ENCODE results near the gene SLC4A1AP. TPM values are rescaled to one million over a fixed set of nuclear protein-coding genes. Genes with fewer than 3 reads are reported as not detected.

Gene SLC4A1AP
- total RNA-seq, 4 donors from 2014 or later: 15.6 to 25.0 (median 22.1) TPM

GRCh38 chr2:27702302-27702701 is 38.6 kb downstream of the SLC4A1AP start:
- peak in 1 of 2 donors; percentile 6 for DNase-seq (ENCODE audit: low spot score in 2 of 2)
- 95 to 100% methylated on average over 1 of the region's 1 CpG for WGBS, 2 donors
- H3K4me3 ChIP-seq (ENCODE audit: low read depth, poor library complexity, severe bottlenecking): no peak overlapping the region
- intact Hi-C loops (cut with DNase I; ENCODE audit: low total_unique reads): no loop called here
- TF ChIP-seq, protein P1, sequence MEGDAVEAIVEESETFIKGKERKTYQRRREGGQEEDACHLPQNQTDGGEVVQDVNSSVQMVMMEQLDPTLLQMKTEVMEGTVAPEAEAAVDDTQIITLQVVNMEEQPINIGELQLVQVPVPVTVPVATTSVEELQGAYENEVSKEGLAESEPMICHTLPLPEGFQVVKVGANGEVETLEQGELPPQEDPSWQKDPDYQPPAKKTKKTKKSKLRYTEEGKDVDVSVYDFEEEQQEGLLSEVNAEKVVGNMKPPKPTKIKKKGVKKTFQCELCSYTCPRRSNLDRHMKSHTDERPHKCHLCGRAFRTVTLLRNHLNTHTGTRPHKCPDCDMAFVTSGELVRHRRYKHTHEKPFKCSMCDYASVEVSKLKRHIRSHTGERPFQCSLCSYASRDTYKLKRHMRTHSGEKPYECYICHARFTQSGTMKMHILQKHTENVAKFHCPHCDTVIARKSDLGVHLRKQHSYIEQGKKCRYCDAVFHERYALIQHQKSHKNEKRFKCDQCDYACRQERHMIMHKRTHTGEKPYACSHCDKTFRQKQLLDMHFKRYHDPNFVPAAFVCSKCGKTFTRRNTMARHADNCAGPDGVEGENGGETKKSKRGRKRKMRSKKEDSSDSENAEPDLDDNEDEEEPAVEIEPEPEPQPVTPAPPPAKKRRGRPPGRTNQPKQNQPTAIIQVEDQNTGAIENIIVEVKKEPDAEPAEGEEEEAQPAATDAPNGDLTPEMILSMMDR (IDR thresholded peaks at IDR 0.05): no peak
- no peak for TF ChIP-seq POLR2A (IDR thresholded peaks at IDR 0.05)

GRCh38 chr2:27703638-27704341 is 40.1 kb downstream of the SLC4A1AP start:
- intact Hi-C loops (cut with DNase I; ENCODE audit: low total_unique reads): no loop called here
- H3K4me3 ChIP-seq (ENCODE audit: low read depth, poor library complexity, severe bottlenecking): no peak overlapping the region
- DNase-seq (ENCODE audit: low spot score in 2 of 2): peak; percentile 85 to 97
- WGBS, 2 donors: 19 to 28% methylated on average over 9 of the region's 9 CpGs
- TF ChIP-seq, protein P1 (IDR thresholded peaks at IDR 0.05): peak in 2 of 3 donors; percentile 10 to 77
- no peak for TF ChIP-seq POLR2A (IDR thresholded peaks at IDR 0.05)

DNA sequence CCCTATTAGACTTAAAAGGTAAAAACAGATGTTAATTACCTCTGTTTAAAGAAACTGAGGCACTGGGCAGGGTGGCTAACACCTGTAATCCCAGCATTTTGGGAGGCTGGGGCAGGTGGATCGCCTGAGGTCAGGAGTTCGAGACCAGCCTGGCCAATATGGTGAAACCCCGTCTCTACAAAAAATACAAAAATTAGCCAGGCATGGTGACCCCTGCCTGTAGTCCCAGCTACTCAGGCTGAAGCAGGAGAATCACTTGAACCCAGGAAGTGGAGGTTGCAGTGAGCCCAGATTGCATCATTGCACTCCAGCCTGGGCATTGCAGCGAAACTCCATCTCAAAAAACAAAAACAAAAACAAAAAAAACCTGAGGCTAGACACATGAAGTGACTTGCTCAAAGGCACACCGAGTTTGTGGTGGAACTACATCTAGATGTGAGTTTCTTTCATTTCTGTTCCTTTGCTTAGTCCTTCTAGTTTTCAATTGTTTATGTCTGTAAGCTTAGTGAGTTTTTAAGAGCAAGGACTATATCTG is 40.7 kb downstream of the SLC4A1AP start:
- no peak overlapping the region for H3K4me3 ChIP-seq (ENCODE audit: low read depth, poor library complexity, severe bottlenecking)
- TF ChIP-seq, protein P1 (IDR thresholded peaks at IDR 0.05): no peak
- no peak for TF ChIP-seq POLR2A (IDR thresholded peaks at IDR 0.05)
- 81 to 85% methylated on average over 5 of the region's 5 CpGs for WGBS, 2 donors
- intact Hi-C loops (cut with DNase I; ENCODE audit: low total_unique reads): no loop called here
- peak in 1 of 2 donors; percentile 57 for DNase-seq (ENCODE audit: low spot score in 2 of 2)

DNA sequence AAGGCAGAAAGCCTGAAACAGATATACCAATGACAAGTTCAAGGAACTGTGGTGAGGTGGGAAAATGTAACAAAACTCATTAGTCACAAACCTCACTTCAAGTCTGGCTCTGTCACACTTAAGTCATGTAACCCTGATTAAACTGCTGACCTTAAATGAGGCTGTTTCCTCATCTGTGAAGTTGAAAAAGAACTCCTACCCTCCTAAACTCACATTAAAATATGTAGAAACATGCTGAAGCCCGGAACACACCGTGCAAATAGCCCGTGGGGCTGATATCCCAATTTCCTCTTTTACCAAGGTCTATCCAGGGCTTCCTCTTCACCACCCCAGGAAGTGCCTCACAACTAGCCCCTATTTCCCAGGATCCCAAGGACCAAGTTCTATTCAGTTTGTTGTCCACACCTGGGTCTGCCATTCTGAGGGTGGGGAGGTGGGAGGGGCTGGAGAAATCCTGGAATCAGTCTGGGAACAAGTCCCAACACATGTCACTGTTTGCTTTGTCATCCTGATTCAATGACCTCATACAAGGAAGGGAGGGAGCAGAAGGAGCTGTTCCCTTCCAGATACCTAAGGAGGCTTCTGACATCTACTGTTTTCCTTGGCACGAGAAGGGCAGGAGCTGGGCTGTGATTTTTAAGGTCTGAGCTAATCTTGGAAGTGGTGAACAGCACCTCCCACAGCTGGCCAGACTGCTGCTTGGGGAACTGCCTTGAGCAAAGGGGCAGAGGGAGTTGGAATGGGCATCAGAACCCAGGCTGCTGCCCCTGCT is 42.3 kb downstream of the SLC4A1AP start:
- H3K4me3 ChIP-seq (ENCODE audit: low read depth, poor library complexity, severe bottlenecking): no peak overlapping the region
- intact Hi-C loops (cut with DNase I; ENCODE audit: low total_unique reads): loop anchor here (5.0 kb wide), 1 partner anchor 691 kb away; no protein-coding TSS in a partner anchor
- DNase-seq (ENCODE audit: low spot score in 2 of 2): peak; percentile 81 to 91
- WGBS, 2 donors: 19% methylated on average over 4 of the region's 4 CpGs
- TF ChIP-seq, protein P1 (IDR thresholded peaks at IDR 0.05): no peak
- TF ChIP-seq POLR2A (IDR thresholded peaks at IDR 0.05): no peak

DNA sequence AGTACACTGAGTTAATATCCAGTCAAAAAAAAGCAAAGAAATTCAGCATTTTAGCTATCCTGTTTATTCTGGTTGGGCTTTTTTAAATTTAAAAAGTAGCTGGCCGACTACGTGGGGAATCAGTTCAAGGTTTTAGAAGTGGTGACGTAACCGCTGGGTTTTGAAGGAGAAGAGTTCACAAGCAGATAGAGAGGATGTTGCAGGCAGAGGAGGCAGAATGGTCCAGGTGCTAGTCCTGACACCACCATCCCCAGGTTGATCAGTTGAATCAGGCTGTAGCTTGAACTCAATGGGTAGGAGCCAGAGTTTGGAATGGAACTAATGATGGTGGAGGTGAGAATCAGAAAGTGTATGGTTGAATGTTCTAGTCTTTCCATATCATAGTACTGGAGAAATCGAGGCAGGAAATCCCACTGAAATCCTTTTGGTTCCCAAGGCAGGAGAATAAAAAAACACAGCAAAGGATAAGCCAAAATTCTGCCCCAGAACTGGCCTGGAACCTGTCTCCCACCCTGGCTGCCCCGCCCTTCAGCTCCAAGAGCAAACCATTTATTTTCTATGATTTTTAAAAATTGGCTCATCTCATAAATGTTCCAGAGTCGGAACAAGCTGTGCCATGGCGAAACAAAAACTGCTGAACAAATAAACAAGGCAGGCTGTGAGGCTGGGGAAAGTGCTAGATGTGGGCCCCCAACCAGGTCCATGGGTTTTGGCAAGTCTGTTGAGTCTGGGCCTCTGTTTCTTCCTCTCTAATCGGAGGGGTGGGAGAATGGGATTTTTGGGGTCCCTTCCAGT is 44.0 kb downstream of the SLC4A1AP start:
- TF ChIP-seq, protein P1 (IDR thresholded peaks at IDR 0.05): no peak
- TF ChIP-seq POLR2A (IDR thresholded peaks at IDR 0.05): no peak
- 65 to 66% methylated on average over 9 of the region's 9 CpGs for WGBS, 2 donors
- intact Hi-C loops (cut with DNase I; ENCODE audit: low total_unique reads): loop anchor here (5.0 kb wide), 1 partner anchor 690 kb away; no protein-coding TSS in a partner anchor

More for the DNA sequence above, 44.0 kb downstream of the SLC4A1AP start:
- no peak overlapping the region for H3K4me3 ChIP-seq (ENCODE audit: low read depth, poor library complexity, severe bottlenecking)
- DNase-seq (ENCODE audit: low spot score in 2 of 2): peak; percentile 61 to 85

All from lower leg skin (tissue), 4 donors.